OCI-LY1 (cell line): ENCODE results near the gene SELENOW.

Source experiments
- EZH2 ChIP-seq: fragments of 200-600 bp; sonication (generic), shearing (Covaris generic); IDR thresholded peaks from 2 replicates; pipeline ENCODE4 v1.8.0; 2017; ENCODE audit warnings: borderline replicate concordance, mixed run types, mild to moderate bottlenecking, antibody characterized with exemption, low read length, moderate library complexity, mixed read lengths
- TF ChIP-seq, protein P1 (sequence below): fragments of 200-600 bp; sonication (generic), shearing (Covaris generic); IDR thresholded peaks from 2 replicates; pipeline ENCODE4 v1.5.1; 2017; ENCODE audit warnings: mild to moderate bottlenecking, antibody characterized with exemption, low read length, moderate library complexity, mixed read lengths

DNA sequence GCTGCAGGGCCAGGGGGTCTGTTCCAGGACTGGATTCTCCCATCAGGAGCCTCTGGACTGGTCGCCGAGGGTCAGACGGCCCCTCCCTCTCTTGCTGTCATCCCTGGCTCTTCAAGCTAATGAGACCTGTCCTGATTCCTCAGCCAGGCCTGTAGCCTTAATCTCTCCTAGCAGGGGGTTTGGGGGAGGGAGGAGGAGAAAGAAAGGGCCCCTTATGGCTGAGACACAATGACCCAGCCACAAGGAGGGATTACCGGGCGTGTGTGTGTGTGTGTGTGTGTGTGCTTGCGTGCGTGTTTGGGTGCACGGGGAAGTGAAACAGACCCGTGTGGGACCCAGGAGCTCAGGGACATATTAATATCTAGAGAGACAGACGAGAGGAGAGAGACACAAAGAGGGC, 41.4 kb downstream of the SELENOW start:
- TF ChIP-seq, protein P1, sequence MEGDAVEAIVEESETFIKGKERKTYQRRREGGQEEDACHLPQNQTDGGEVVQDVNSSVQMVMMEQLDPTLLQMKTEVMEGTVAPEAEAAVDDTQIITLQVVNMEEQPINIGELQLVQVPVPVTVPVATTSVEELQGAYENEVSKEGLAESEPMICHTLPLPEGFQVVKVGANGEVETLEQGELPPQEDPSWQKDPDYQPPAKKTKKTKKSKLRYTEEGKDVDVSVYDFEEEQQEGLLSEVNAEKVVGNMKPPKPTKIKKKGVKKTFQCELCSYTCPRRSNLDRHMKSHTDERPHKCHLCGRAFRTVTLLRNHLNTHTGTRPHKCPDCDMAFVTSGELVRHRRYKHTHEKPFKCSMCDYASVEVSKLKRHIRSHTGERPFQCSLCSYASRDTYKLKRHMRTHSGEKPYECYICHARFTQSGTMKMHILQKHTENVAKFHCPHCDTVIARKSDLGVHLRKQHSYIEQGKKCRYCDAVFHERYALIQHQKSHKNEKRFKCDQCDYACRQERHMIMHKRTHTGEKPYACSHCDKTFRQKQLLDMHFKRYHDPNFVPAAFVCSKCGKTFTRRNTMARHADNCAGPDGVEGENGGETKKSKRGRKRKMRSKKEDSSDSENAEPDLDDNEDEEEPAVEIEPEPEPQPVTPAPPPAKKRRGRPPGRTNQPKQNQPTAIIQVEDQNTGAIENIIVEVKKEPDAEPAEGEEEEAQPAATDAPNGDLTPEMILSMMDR, result no peak
- TF ChIP-seq EZH2, result no peak
